HG02970 (cell line): Measurements from ENCODE around the gene ITPKB.
"Not testable (repeated sequence)": the region's sequence is repeated elsewhere in the genome, so short reads cannot be mapped to it uniquely, and the experiment has no call there.

Experiments used
- ATAC-seq: cut with Tn5 transposase; IDR thresholded peaks from one replicate; pipeline ENCODE4 v1.9.1; 2021; ENCODE audit warnings: mild to moderate bottlenecking, moderate library complexity, moderate number of reproducible peaks; ENCODE audit not compliant: unreplicated experiment, low FRiP score

ITPKB gene

GRCh38 chr1:226629896-226630550, 109.1 kb downstream of the ITPKB start:
- no peak for ATAC-seq

GRCh38 chr1:226629210-226629895, 109.7 kb downstream of the ITPKB start:
- no peak for ATAC-seq

GRCh38 chr1:226628612-226629155, 110.4 kb downstream of the ITPKB start:
- no peak for ATAC-seq

DNA sequence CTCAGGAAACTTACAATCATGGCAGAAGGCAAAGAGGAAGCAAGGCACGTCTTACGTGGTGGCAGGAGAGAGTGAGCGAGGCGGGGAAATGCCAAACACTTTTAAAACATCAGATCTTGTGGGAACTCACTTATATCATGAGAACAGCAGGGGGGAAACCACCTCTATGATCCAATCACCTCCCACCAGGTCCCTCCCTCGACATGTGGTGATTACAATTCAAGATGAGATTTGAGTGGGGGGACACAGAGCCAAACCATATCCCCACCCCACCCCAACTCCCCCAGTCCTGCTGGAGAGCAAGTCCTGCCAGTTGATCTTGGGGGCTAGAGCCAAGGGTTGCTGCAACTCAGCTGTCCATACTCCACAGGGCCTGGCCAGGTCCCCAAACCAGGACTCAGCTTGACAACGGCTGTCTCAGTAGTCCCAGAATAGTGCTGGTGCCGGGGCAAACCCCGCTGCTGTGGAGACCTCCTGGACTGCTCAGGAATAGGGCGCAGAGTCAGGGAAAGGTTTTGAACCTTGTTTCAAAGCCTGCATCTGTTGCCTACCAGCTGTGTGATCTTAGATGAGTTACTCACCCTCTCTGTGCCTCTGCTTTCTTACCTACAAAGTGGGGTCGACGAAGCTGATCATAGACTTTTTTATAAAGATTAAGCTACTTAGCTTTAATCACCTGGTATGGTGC, 111.0 kb downstream of the ITPKB start:
- no peak for ATAC-seq

GRCh38 chr1:226627050-226627755, 111.9 kb downstream of the ITPKB start:
- ATAC-seq = no peak

- peak; percentile 77 for ATAC-seq
Measured at GRCh38 chr1:226626577-226626956, 112.5 kb downstream of the ITPKB start.

DNA sequence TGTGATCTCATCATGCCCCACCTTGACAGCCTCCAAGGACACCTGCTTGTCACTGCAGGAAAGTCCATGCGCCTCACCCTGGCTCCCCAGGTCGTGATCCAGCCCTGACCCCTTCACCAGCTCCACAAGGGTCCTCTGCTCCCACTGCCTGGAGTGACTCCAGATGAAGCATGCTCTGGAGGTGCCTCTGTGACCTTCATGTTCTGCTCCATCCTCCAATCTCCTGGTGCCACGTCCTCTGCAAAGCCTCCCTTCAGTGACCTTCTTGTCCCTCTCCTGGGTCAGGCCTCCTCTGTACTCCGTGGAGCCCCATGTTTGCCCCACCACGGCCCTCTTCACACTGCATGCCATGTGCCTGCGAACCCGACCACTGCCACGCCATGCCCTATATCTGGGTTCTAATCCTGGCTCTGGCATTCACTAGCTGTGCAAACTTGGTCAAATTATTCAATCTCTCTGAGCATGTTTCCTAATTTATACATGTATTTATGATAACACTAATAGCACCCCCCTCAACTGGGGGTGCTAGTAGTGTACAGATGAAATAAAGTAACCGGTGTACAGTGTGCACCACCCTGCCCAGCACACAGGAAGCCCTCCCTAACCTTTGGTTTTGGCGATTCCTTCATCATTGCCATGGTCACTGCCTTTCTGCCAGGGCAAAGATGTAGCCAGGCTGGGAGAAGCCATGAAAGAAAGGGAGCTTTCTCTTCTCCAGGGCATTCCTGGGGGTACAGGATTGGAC, 113.1 kb downstream of the ITPKB start:
- ATAC-seq = no peak

DNA sequence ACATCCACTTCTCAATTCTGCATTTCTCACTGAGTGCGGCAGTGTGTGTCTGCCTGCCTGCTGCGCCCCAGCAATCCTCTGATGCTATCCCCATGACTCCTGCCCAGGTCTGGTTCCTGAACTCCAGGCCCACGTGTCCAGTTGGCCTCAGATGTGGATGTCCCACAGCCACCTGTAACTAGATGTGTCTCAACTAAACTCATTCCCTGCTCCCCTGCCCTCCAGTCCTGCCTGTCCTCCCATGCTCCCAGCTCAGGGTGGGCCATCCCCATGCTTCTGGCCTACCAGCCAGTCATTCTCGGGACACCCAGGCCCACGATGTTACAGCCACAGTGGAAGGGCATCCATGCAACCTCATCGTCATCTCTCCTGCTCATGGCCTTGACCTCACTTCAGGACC, 113.8 kb downstream of the ITPKB start:
- ATAC-seq = no peak

DNA sequence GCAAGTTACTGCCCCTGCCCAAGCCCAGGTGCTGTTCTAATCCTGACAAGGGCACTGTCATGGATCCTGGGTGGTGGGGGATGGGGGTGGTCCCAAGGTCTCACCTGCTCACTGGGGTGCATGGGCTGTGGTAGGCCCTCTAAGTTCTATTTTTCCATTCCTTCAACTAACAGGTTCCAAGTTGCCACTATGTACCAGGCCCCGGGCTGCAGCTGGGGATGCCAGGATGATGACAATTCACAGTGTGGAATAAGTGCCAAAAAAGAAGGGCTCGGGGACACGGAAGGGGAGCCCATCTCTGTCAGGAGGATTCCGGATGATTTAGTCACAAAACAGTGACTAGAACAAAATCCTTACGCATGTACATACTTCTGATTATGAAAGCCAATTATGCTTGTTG, 114.6 kb downstream of the ITPKB start:
- no peak for ATAC-seq

DNA sequence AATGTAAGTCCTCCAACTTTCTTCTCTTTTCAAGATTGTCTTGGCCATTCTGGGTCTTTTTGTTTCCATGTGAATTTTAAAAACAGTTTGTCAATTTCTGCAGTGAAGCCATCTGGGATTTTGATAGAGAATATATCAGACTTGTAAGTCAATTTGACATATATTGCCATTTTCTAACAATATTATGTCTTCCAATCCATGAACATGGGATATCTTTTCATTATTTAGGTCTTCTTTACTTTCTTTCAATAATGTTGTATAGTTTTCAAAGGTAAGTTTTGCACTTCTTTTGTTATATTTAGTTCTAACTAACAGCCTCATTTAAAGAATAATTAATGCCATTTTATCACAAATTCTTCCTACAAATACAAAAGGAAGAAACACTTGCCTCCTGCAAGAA, 117.1 kb downstream of the ITPKB start:
- no peak for ATAC-seq

DNA sequence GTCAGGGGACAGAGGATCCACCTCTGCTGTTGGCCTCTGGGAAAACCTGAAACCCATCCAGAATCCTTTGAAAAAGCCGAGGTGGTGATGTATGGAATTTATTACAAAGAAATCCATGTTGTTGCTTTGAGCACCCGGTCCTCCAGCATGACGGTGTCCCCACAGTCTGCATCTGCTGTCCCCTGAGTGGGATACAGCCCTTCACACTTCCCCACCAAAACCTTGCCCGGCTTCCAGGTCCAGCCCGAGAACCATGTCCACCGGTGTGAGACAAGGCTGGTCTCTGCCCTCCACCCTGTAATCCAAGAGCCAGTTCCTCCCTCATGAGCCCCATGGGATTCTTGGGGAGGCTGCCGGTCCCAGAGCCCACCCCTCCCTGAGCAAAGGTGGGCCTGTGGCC, 120.1 kb downstream of the ITPKB start:
- ATAC-seq = no peak

DNA sequence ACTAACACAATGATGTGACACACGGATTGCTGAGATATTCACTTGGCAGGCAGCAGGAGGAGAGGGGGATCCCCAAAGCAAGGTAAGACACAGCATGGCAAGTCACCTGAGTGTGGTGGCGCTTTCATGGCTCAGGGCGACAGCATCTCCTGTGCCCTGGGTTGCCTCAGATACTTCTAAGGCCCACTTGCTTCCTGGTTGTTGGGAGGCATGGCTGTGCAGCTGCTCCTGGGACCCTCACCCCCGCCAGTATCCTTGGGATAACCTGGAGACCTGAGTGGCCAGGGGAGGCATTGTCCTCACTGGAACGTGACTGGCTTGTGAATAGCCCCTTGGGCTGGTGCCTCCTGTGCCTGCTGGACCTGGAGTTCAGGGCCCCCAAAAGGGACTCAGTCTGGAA, 120.7 kb downstream of the ITPKB start:
- no peak for ATAC-seq

DNA sequence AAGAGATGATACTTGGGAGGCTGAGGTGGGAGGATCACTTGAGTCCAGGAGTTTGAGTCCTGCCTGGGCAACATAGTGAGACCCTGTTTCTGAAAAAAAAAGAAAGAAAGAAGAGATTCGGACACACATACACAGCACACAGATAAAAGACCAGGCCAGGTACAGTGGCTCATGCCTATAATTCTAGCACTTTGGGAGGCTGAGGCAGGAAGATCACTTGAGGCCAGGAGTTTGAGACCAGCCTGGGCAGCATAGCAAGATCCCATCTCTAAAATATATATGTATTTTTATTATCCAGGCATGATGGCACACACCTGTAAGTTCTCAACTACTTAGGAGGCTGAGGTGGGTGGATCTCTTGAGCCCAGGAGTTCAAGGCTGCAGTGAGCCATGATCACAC, 121.4 kb downstream of the ITPKB start:
- not testable (repeated sequence) for ATAC-seq

GRCh38 chr1:226617109-226617508, 122.0 kb downstream of the ITPKB start:
- ATAC-seq = no peak

DNA sequence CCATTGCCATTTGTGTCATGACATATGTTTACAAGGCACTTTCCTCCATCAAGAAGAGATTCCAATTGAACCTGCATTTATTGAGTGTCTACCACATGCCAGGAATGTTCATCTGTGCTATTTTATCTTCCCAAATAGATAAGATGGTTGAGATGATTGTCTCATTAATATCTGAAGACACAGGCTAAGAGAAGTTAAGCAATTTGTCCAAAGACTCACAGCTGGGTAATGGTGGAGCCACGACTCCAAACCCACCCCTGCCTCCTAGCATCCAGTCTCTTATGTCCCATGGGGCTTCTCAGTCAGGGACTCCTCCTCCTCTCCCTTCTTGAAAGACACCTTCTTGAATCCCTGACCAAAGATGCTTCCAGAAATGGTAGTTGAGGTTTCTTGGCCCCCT, 122.4 kb downstream of the ITPKB start:
- ATAC-seq = no peak

- no peak for ATAC-seq
Measured at GRCh38 chr1:226615876-226616275, 123.2 kb downstream of the ITPKB start.

DNA sequence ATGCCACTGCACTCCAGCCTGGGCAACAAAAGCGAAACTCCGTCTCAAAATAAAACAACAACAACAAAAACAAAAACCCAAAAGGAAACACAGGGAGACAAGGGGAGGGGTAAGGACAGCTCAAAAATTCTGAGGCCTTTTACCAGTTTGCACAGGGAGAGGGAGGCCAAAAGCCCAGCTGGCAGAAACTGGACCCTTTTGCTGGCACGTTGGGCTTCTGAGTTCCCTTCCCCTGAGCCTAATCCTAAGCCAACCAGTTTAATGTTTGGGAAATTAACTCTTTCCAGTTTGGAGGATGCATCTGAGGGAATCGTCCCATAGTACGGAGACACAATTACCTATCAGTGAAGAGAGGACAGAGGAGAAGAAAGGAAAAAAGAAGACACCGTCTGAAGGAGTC, 127.1 kb downstream of the ITPKB start:
- ATAC-seq = not testable (repeated sequence)

- ATAC-seq = no peak
Measured at GRCh38 chr1:226611301-226611700, 127.8 kb downstream of the ITPKB start.

DNA sequence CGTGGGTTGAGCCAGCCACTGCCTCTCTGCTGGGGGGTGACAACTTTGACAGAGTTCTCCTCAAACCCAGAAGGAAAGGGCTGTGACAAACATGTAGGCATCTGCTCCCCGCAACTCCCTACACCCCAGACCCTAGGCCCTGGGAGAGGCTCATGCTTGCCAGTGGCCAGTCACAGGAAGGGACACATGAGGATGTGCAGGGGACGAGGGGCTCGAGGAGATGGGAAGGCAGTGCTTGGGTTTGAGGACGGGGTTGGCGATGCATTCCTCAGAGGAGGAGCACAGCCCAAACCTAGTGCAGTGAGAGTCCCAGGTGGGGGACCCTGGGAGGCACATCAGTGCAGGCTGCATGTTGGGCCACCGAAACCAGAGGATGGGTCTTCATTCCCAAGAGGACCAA, 128.4 kb downstream of the ITPKB start:
- ATAC-seq = no peak

GRCh38 chr1:226609836-226610455, 129.1 kb downstream of the ITPKB start:
- ATAC-seq = no peak
